NCI-H526 treated with DMSO at 0.1 percent for 48 hours (cell line): ENCODE data around the gene NFIA.

Experiments used
- DNase-seq: peaks from one replicate; lab custom pipeline; 2025; lab: John Stamatoyannopoulos, UW

NFIA gene

DNA sequence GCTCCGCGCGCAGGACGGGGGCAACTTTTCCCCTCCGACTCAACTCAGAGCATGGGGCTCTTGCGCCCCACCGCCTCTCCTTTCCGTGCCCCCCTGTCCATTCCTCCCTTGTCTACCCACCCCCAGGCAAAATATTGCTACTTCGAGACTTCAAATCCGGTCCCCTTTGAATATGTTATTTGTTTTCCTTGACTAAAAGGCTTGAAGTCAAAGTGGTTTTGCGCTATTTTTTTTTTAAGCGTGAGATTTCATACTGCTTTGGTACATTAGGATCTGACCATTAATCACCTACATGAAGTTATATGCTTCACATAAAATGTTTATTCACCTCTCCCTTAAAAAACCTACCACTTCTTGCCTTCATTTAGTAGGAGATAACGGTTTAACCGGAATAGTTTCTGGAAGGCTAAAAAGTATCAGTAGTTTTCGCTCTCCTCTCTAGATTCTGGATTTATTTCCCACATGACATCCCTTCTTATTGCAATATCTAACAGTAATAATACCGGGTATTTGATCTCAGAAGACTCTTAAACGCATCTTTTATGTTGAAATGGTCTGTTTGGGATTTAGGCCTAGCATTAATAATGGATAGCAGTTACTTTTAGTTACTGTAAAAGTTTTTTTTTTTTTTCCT lies 1.6 kb downstream of the NFIA start:
- DNase-seq, result no peak

DNA sequence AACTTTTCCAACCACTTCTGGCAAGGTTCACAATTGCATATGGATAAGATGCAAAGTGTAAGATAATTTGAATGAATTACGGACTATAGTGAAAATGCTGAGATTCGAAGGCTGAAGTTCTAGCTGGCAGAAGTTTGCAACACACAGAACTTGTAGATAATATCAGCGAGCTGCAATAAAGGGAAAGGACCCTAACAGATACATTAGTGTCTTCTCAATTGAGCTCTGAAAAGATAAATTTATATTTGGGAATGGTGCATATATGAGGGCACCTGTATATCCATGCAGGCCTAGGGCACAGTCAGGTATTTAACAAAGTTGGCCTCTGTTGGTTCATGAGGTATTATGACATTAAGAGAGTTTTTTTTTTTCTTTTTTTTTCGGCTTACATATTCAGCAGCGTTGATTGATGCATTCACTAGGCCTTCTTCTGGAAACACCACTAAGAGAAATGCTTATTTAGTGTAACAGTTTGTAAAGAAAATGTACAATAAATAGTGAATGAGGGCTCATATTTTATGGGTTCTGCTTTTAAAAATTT lies 2.2 kb downstream of the NFIA start:
- no peak for DNase-seq

DNA sequence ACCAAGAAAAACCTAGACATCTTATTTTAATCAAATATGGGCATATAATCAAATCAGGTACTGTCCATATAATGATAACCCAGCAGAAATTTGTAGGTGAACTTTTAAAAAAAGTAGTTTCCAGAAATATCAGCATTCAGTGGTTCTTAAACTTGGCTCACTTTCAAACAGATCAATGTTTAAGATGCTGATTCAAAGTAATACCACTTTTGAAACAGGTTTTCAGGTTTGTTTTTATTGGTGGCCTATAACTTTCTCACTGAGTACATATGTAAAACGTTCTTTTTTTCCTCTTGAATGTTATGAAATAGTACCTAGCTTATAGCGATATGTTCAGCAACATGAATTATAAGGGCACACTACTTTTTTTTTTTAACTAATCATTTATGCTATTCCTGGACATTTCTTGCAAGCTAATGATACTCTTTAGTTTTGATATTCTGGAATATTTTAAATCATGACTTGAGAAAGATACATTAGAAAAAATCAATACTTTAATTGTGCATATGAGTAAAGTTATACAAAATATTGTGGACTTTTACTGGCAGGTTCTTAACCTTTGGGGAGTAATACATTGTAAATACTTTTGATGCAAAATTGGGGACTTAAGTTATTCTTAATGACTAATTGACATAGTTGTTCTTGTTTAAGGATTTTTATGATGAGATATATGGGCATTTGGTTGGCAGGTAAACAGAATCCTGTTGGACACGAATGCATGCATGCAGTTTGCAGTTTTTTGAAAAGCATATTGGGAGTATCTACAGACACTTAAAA lies 3.0 kb downstream of the NFIA start:
- DNase-seq, result no peak

DNA sequence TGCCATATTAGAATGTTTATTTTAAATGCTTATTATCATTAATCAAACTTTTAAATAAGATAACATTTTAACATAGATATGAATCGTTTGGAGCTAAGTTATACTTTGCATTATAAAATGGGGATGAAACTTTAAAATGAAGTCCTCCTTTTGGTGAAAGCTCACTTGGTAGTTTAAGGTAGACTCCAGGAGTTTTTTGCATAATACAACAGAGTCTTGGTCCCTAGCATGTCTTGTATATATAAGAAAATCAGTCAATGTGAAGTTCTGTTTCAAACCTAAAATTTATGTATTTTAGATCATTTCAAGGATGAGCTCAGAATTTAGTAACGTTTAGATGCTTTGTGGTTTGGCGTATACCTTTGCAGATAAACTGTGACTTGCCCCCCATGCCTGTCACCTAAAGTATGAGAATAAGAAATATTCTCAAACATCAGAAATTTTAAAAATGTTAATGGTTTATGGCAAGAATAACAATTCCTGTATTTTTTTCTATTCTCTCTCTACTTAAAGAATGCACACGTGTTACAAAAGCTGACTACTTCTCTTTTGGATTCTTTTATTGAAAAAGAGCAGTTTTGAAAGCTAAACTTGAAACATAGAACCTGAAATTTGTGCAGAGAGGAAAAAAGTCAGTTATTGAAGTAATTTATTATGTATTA lies 3.8 kb downstream of the NFIA start:
- no peak for DNase-seq

DNA sequence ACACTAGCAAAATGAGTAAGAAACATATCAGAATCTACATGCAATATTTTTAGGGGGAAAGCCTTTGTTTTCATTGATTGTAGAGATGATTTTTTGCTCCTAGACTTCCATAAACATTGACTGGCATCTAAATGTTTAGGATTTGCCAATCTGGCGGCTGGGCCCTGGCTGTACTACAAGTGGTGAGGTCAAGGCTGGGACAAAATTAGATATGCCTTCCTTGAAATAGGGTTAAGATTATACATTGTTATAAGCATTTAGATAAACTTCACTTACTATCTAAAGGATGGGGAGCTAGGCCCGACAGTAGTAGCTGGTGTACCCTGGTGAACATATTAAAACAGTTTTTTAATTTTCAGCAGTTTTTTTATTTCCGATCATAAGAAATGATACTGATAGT lies 5.2 kb downstream of the NFIA start:
- no peak for DNase-seq

DNA sequence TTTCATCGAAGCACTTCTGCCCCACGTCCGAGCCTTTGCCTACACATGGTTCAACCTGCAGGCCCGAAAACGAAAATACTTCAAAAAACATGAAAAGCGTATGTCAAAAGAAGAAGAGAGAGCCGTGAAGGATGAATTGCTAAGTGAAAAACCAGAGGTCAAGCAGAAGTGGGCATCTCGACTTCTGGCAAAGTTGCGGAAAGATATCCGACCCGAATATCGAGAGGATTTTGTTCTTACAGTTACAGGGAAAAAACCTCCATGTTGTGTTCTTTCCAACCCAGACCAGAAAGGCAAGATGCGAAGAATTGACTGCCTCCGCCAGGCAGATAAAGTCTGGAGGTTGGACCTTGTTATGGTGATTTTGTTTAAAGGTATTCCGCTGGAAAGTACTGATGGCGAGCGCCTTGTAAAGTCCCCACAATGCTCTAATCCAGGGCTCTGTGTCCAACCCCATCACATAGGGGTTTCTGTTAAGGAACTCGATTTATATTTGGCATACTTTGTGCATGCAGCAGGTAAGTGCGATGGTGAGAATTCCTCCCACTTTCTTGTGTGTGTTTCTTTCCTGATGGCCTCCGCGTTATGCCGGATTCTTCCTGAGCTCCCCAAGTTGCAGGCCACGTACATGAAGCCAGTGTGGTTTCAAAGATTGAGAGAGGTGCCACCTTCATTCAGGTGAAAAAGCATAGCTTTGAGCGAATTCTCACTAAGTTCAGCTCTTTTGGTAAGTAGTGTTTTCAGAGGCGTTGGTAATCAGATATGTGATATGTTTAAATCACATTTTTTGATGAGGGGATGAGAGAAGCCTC lies 6.0 kb downstream of the NFIA start:
- DNase-seq, result no peak

DNA sequence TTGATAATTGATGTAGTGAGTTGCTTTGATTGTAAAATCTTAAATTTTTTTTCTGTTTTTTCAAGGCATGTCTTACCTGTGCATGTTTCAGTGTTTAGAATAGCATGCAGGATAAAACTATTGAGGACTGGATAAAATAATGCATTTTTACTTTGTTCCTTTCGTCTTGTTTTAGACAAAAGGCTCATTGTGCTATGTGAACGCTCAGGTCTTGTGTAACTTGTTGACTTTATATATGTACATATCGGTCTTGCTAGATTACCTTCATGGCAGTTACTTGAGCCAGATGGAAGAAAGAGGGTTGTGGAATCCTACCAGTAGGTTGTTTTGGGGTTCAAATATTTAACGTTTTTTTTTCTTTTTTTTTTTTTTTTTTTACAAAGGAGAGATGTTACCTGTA lies 7.0 kb downstream of the NFIA start:
- peak; percentile 29 for DNase-seq

DNA sequence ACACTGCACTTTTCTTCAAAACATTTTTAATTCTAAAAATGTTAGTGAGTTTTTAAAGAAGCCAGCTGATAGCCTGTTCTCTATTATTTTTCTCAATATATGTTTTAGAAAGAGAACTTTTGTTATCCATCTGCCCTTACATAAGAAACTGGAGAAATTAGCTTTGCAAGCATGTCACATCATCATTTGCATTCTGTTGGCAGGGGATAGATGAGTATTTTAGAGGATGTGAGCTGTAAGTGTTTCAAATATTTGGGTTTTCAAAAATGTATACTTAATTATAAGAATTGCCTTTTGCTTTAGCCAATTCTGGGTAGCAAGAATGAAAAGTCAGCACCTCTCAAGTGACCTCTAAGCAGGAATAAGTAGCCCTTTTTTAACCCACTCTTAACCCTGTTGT lies 7.4 kb downstream of the NFIA start:
- DNase-seq, result no peak

DNA sequence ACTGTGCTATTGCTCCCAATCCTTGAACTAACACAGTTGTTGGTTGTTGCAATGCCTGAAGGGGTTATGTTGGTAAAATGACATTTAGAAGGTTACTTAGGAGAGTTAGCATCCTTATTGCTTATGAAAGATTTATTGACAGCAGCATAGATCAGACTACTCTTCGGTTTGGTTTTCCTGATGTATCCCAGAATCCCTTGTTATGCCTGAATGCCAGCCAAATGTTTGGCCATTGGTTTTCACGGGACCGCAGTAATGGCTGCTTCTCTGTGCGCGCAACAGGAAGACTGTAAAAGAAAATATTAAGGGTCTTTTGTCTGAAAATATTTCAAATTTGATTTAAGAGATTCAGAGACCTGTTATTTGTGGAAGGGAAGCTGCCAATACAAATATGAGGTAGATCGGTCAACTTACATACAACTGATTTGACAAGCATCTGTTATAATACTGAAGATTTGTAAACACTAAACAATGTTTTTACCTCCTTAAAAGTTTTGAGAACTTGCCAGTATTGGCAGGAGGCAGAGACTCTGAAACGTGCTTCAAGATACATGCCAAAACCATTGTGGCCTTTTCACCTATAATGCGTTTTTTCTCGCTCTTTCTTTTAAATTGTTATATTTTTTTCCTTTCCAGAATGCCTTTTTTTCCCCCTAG lies 8.3 kb downstream of the NFIA start:
- no peak for DNase-seq

DNA sequence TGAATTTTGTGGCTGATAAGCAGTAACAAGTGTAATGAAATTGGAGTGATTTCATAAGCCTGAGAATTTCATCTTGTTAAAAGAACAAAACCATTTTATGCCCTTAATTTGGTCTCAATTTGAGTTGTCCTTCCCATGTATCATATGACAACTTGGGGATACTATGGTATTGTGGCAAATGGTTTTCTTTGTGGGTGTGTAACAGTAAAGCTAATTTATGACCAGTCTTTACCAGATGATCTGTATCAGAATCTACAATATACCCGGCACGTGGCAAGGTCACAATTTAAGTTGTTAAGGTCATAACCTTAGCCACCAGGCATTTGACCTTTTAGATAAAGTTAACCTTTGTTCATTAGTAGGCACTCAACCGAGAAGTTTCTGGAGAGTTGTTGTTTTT lies 9.1 kb downstream of the NFIA start:
- no peak for DNase-seq

DNA sequence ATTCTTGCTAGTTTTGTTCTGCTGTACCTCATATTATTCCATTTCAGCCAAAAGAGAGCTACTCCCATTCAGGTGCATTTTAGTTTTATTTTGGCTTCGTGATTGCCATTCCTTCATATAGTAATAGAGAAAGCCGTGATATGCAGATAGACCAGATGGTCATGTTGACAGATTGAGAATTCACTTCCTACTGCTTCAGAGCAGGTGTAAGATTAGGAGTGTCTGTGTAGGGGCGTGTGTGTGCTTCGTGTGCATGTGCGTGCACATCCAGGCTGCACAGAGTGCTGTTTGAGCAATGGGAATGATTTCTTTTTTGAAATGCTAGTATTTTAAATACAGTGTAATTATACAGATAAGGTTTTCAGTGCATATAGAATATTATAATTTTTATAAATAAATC lies 10.3 kb downstream of the NFIA start:
- peak; percentile 27 for DNase-seq

DNA sequence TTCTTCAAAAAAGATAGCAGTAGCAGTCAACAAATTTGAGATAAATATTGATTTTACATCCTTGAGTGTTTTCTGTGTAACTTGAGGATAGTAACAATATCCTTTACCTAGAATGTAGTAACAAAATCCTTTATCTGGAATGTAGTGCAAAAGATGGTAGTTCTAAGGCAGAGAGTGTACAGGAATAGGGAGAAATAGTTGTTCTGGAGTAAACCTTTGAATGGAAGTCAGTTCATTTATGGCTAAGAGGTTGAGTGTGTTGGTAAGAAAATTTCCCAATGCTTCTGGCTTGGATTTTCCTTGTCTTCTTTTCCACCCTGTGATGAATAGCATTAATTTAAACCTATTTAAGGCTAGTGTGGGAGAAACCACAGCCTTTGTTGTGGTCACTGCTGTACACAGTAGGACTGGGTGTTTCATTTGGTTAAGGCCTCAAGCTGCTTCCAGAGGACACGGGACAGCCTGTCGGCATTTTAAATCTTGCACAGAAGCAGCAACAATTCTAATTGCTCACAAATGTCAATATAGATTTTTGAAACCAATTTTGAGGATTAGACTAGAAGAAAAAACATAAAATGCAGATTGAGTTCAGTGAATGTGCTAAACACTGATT lies 11.3 kb downstream of the NFIA start:
- DNase-seq, result no peak

DNA sequence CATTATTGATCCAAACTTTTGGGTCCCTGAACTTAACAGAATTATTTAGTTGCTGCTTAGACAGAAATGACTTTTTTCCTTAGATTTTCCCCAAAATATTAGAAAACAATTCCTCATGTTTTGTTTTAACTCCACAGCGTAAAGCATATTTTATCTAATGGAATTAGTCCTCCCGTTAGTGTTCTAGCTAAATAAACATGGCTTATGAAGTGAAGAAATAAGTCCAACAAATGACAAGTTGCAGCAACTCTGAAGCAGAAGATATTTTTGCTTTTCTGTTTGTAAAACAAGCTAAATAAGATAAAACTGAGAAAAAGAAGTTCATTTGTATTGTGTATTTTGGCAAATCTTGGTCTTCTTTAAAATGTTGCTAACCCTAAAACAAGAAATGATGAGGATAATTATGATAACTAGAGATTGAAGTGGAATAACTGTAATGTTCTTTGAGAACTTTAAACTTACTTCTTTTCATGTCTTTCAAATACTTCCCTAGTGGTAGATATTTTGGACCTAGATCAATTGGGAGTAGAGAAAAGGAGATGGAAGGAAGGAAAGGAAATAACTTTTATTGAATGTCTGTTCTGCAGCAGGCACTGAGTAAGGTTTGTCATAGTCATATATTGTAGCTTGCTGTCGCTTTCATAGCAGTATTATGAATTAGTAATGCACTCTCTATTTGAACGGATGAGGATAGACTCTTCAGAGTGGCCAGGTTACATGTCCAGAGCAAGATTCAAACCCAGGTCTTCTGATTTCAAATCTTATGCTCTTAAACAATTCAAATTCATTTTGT lies 12.5 kb downstream of the NFIA start:
- no peak for DNase-seq

DNA sequence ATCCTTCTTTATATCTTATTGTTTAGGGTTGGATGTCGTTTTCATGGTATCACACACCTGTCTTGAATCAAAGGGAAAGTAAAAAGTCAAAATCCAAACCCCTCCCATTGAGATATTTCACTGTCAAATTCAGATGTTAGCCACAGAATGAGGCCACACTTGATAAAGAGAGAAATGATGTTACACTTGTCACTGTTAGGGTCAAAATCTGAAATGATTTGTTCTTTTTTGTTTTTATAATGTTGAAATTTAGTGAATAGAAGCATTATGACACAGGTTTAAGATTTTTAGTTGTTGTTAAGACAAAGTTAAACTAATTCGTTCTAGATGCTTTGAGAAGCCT lies 13.1 kb downstream of the NFIA start:
- DNase-seq, result no peak

DNA sequence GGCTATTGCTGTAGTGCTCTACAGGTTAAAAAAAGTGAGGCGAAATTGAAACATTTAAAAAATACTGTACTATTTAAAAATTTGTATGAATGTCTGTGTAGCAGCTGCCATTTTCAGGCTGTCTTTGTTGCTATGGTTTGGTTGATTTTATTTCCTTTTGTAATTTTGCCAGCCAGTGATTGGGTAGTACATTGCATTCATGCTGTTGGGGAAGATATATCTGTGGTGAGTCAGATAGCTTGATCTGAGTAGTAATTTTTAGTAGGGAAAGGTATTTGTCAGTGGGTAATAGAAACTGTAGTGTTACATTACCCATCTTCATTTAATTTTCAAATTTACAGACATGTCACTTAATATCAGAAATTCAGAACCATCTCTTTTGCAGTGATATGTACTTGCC lies 15.0 kb downstream of the NFIA start:
- DNase-seq, result no peak

DNA sequence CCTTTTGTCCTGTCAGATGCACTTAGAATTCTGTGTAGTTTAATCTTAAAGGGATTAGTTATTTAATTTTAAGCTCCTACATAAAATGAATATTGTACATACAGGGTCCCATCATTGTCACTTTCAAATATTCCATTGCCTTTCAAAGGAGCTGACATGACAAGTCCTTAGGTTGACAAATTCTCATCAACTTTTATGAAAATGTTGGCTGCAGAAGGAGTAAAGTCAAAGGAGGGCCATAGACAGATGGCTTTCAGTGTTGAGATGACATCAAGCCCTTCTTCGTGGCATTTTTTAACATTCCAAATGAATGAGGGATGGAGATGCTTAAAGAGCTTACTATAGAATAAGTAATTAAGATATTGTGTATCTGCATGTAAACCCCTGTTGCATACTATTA lies 15.4 kb downstream of the NFIA start:
- no peak for DNase-seq

DNA sequence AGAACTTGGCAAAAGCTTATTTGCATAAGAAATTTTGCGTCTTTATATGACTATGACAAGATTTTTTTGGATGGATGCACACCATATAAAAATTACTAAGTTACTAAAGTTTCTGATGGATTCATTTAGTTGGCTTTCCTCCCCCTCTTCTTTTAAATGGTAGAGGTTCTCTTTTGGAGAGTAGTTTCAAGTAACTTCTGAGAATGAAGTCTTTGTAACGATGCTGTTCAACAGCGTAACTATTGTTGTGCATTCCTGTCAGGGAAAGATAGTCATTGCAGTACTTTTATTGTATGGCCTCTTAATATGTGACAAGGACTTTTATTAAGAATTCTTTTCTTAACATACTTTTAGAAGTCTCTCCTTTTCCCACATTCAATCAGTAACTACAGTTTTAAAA lies 16.0 kb downstream of the NFIA start:
- DNase-seq, result no peak

DNA sequence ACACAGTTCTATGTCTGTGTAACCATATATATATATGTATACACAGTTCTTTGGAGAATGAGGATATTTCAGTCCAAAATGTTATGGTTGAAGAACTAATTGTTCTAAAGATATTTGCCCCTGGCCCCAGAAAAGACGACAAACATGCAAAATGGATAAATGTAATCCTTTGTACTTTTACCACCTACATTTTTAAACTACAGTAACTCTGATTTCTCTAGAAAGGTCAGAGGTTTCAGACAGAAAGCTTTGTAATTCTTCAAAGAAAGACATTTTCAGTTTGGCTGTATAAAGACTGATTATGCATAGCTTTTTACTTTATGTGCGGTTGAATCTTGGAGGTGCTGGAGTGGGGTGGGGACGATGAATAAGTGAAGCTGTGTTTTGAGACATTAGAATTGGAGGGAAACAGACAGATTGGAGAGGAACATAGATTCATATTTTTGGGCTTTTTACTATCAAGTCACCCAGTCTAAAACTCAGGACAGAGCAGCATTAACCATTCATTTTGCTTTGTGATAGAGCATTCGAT lies 16.6 kb downstream of the NFIA start:
- DNase-seq, result no peak

DNA sequence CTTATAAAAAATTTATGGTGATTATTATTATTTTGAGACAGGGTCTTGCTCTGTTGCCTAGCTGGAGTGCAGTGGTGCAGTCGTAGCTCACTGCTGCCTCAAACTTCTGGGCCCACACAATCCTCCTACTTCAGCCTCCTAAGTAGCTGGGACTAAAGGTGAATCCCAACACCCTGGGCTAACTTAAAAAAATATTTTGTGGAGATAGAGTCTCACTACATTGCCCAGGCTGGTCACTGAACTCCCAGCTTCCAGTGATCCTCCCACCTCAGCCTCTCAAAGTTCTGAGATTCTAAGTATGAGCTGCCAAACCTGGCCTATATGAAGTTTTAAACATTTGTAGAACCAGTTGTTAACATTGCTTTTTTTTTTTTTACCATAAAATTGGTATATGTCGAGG lies 18.2 kb downstream of the NFIA start:
- no peak for DNase-seq

DNA sequence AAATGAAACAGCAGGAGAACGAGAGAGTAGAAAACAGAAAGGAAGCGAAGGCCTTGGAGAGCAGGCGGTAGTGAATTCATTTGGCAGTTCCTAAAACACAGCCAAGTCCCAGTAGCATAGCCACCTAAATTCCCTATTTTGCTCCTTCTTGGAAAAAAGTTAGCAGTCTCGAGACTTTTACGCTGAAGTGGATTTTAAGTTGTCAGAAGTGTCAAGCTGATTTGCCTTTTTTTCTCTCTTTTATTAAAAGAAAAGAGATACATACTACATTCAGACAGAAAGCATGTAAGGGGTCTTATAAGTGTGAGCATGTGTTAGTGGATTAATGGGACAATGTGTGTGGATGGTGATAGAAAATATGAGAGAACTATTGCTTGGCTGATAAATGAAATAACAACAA lies 19.2 kb downstream of the NFIA start:
- DNase-seq, result no peak
